Chondrocyte (in vitro differentiated cells): ENCODE data around the gene CX3CR1. TPM values are rescaled to one million over a fixed set of nuclear protein-coding genes. Genes with fewer than 3 reads are reported as not detected.

ENCODE experiments used
- DNase-seq: peaks from one replicate; pipeline ENCODE4 v3.0.0; 2021; ENCODE audit warnings: mixed read lengths, low spot score
- H3K27ac Mint-ChIP-seq: one replicate; pipeline ENCODE4 v1.8.0; 2021; ENCODE audit warnings: mild to moderate bottlenecking, moderate library complexity, mixed read lengths; ENCODE audit not compliant: unreplicated experiment
- H3K27me3 Mint-ChIP-seq: 2 replicates; pipeline ENCODE4 v1.8.0; 2021; ENCODE audit warnings: low read depth, mixed read lengths
- H3K36me3 Mint-ChIP-seq: 2 replicates; pipeline ENCODE4 v1.8.0; 2021; ENCODE audit warnings: low read depth, mixed read lengths
- H3K4me1 Mint-ChIP-seq: 2 replicates; pipeline ENCODE4 v1.8.0; 2021; ENCODE audit warnings: low read depth, mild to moderate bottlenecking, mixed read lengths
- H3K4me3 Mint-ChIP-seq: one replicate; pipeline ENCODE4 v1.8.0; 2021; ENCODE audit warnings: mild to moderate bottlenecking, moderate library complexity, mixed read lengths; ENCODE audit not compliant: unreplicated experiment
- H3K9me3 Mint-ChIP-seq: 2 replicates; pipeline ENCODE4 v1.8.0; 2021; ENCODE audit warnings: low read depth, mixed read lengths
- total RNA-seq: library from RNA; stranded (reverse); gene quantifications from 3 replicates; pipeline ENCODE4 v1.2.1, GENCODE V29; 2021
- TF ChIP-seq, protein P1 (sequence below): fragments of 200-600 bp; sonication (generic); IDR thresholded peaks from 2 replicates; pipeline ENCODE4 v1.5.0; 2021; ENCODE audit warnings: antibody characterized with exemption, mild to moderate bottlenecking, moderate library complexity

The CX3CR1 gene
- total RNA-seq, 1 donor from 2014 or later = 0.12 TPM

DNA sequence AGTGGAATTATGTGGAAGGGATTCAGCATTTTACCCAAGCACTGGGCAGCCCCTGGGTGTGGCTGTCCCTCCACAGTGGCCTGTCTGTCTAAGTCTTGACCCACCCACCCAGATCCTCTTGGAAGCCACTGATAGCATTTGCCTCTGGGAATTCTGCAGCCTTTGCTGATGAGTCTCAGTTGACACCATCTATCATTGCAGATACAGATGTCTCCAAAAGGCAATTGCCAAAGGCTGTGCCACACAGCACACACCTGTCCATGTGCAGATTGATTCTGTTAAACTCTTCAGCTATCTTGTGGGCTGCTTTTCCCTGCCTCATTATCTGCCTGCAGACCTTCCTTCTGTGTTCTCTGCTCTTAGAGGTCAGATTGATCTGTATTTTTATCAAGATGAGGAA, 18.1 kb downstream of the CX3CR1 start:
- Mint-ChIP-seq H3K27ac (no peak overlapping the region), H3K9me3 (no peaks in the 10 kb centered on the region), H3K4me3 (no peak overlapping the region), H3K36me3 (no peaks in the 10 kb centered on the region), H3K4me1 (peaks cover 7% of the 10 kb centered on the region), H3K27me3 (peaks cover 50% of the 10 kb centered on the region)
- TF ChIP-seq, protein P1, sequence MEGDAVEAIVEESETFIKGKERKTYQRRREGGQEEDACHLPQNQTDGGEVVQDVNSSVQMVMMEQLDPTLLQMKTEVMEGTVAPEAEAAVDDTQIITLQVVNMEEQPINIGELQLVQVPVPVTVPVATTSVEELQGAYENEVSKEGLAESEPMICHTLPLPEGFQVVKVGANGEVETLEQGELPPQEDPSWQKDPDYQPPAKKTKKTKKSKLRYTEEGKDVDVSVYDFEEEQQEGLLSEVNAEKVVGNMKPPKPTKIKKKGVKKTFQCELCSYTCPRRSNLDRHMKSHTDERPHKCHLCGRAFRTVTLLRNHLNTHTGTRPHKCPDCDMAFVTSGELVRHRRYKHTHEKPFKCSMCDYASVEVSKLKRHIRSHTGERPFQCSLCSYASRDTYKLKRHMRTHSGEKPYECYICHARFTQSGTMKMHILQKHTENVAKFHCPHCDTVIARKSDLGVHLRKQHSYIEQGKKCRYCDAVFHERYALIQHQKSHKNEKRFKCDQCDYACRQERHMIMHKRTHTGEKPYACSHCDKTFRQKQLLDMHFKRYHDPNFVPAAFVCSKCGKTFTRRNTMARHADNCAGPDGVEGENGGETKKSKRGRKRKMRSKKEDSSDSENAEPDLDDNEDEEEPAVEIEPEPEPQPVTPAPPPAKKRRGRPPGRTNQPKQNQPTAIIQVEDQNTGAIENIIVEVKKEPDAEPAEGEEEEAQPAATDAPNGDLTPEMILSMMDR = no peak
- no peak for DNase-seq

DNA sequence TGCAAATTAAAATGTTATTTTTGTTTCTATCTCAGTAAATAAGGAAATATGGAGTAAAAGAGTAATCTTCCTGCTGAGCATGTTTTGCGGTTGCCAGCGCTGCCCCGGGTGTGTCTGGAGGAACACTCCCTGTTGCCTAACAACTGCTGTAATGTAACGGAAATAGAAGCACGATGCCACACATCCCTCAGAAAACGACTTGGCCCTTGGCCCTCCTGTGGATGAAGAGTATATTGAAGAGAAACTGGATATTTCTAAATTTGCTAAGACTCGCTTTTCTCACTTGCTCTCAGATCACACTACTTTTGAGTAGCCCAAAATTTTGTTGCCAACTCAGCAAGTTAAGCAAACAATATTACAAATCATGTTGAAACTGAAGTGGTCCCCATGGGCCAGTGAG, 18.9 kb downstream of the CX3CR1 start:
- TF ChIP-seq, protein P1 = peak; percentile 76
- Mint-ChIP-seq H3K4me1 (peaks cover 7% of the 10 kb centered on the region), H3K36me3 (no peaks in the 10 kb centered on the region), H3K4me3 (no peak overlapping the region), H3K9me3 (no peaks in the 10 kb centered on the region), H3K27ac (peak overlapping the region; percentile 75), H3K27me3 (peaks cover 50% of the 10 kb centered on the region)
- DNase-seq = no peak

DNA sequence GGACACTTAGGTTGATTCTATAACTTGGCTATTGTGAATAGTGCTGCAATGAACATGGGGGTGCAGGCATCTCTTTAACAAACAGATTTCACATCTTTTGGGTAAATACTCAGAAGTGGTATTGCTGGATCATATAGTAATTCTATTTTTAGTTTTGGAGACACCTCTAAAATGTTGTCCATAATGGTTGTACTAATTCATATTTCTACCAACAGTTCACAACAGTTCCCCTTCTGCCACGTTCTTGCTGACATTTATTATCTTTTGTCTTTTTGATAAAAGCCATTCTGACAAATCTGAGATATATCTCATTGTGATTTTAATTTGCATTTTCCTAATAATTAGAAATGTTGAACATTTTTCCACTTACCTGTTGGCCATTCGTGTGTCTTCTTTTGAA, 19.5 kb downstream of the CX3CR1 start:
- H3K27ac Mint-ChIP-seq = no peak overlapping the region

DNA sequence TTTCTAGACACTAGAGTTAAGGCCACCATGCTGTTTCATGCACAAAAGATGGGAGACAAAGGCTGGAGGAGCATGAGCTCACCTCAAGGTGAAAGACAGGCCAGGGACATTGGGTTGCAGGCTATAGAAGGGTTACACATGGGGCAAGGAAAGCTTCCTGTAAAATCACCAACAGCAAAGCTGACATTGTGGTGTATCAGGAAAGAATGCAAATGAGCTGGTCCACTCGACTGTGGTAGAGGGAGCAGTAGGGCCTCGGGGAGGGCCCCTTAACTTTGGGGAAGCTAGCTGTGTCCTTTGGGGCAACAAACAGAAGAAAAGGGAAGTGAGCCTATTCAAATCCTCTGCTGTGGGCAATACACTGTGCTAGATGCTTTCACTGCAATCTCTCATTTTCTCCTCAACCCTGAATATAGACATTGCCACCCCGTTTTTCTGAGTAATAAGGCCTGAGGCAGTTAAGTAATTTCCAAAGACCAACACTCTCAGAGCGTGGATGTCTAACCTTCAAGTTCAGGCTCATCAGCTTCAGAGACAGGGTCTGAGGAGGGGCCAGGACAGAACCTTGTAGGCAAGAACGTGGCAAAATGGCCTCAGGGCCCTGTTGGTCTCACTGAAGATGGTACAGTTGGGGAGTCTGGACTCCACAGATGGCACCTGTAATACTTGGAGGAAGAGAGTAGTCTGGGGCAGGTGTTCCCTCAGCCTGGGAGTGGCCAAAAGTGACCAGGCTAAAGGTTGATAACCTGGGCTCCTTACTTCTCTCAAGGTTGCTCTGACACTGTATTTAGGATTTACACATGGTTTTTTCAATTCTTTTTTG, 24.1 kb downstream of the CX3CR1 start:
- no peaks in the 10 kb centered on the region for H3K36me3 Mint-ChIP-seq
- no peak overlapping the region for H3K4me3 Mint-ChIP-seq
- peaks cover 11% of the 10 kb centered on the region for H3K4me1 Mint-ChIP-seq
- no peaks in the 10 kb centered on the region for H3K9me3 Mint-ChIP-seq
- H3K27ac Mint-ChIP-seq = no peak overlapping the region
- TF ChIP-seq, protein P1 = no peak
- DNase-seq = no peak
- peaks cover 30% of the 10 kb centered on the region for H3K27me3 Mint-ChIP-seq

More for the DNA sequence above, 19.5 kb downstream of the CX3CR1 start:
- no peaks in the 10 kb centered on the region for H3K36me3 Mint-ChIP-seq
- peaks cover 46% of the 10 kb centered on the region for H3K27me3 Mint-ChIP-seq
- no peaks in the 10 kb centered on the region for H3K9me3 Mint-ChIP-seq
- H3K4me3 Mint-ChIP-seq = no peak overlapping the region
- peaks cover 9% of the 10 kb centered on the region for H3K4me1 Mint-ChIP-seq
- no peak for DNase-seq
- TF ChIP-seq, protein P1 = no peak

DNA sequence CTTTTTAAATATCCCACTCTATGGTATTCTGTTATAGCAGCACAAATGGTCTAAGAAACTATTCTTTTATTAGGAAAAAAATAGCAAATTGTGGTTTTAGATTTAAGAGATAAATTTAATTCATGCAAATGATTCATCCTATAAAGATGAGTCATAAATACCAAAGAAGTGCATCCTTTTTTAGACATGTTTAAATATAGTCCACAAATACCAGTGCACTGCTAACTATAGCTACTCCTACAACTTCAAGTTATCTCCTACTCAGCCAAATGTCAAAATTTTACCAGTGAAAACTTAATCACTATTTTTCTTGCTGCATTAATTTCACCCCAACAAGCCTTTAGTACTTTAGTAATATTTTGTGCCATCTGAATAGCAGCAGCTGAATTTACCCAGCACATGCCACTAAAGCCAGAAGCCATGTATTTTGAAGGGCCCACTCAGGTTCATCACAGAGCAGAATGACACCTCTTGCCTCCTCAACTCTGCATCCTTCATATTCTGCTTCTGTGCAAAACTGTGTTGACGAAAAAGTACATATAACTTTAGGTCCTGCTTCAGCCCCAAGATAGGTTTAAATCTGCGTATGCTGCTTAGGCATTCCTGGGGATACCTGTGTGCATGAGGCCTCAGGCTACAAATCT, 24.9 kb downstream of the CX3CR1 start:
- Mint-ChIP-seq H3K4me1 (peaks cover 11% of the 10 kb centered on the region), H3K4me3 (no peak overlapping the region), H3K27ac (peak overlapping the region; percentile 22), H3K36me3 (no peaks in the 10 kb centered on the region), H3K27me3 (peaks cover 30% of the 10 kb centered on the region), H3K9me3 (no peaks in the 10 kb centered on the region)
- TF ChIP-seq, protein P1 = no peak
- no peak for DNase-seq
